Measurements from ENCODE around the gene DTL. TPM values are rescaled to one million over a fixed set of nuclear protein-coding genes. Genes with fewer than 3 reads are reported as not detected.
"Not testable (repeated sequence)": the region's sequence is repeated elsewhere in the genome, so short reads cannot be mapped to it uniquely, and the experiment has no call there.

DTL gene
- polyA plus RNA-seq (2013, experiment 1 of 2; ENCODE audit: insufficient read length) = 8.2 TPM
- polyA plus RNA-seq (2013, experiment 2 of 2; ENCODE audit: insufficient read length) = 8.7 TPM

- peak; percentile 100 for DNase-seq
Observed at GRCh38 chr1:212035123-212035834, at the start of gene DTL, which contains the start of gene INTS7. DTL (plus strand) TSS chr1:212035748; CDS start chr1:212035891, 143 bp downstream. INTS7 (minus strand) TSS chr1:212035557; CDS start chr1:212035437, 120 bp downstream.

GRCh38 chr1:211986628-211987254, 48.8 kb upstream of the DTL start:
- no peak for DNase-seq

GRCh38 chr1:211991695-211992094, 43.9 kb upstream of the DTL start:
- DNase-seq = no peak

GRCh38 chr1:211997426-211997825, 38.1 kb upstream of the DTL start:
- DNase-seq = not testable (repeated sequence)

- DNase-seq = no peak
Observed at GRCh38 chr1:212002536-212002935, 33.0 kb upstream of the DTL start.

- DNase-seq = peak; percentile 66
Observed at GRCh38 chr1:212004895-212005608, 30.5 kb upstream of the DTL start.

GRCh38 chr1:212007178-212007577, 28.4 kb upstream of the DTL start:
- no peak for DNase-seq

GRCh38 chr1:212007886-212008285, 27.7 kb upstream of the DTL start:
- DNase-seq = peak; percentile 40

GRCh38 chr1:212009561-212009960, 26.0 kb upstream of the DTL start:
- DNase-seq = no peak

GRCh38 chr1:212010004-212010403, 25.5 kb upstream of the DTL start:
- no peak for DNase-seq

- peak; percentile 69 for DNase-seq
Observed at GRCh38 chr1:212012034-212012740, 23.4 kb upstream of the DTL start.

- DNase-seq = no peak
Observed at GRCh38 chr1:212013672-212014071, 21.9 kb upstream of the DTL start.

GRCh38 chr1:212020975-212021374, 14.6 kb upstream of the DTL start:
- DNase-seq = no peak

GRCh38 chr1:212021563-212021962, 14.0 kb upstream of the DTL start:
- no peak for DNase-seq

- not testable (repeated sequence) for DNase-seq
Observed at GRCh38 chr1:212022908-212023307, 12.6 kb upstream of the DTL start.

- DNase-seq = no peak
Observed at GRCh38 chr1:212024469-212025149, 10.9 kb upstream of the DTL start.

- DNase-seq = not testable (repeated sequence)
Observed at GRCh38 chr1:212027727-212028126, 7.8 kb upstream of the DTL start.

GRCh38 chr1:212030936-212031528, 4.5 kb upstream of the DTL start:
- peak; percentile 93 for DNase-seq

- DNase-seq = no peak
Observed at GRCh38 chr1:212034516-212035122, 929 bp upstream of the DTL start.

- no peak for DNase-seq
Observed at GRCh38 chr1:212035835-212036605, 472 bp downstream of the DTL start.

Data from fibroblast of skin of scalp (primary cell).